Fibroblast of villous mesenchyme (primary cell): ENCODE results near the gene WRAP73. TPM values are rescaled to one million over a fixed set of nuclear protein-coding genes. Genes with fewer than 3 reads are reported as not detected.

ENCODE experiments used
- DNase-seq: peaks from one replicate; pipeline ENCODE4 v3.0.0-alpha.2; 2010; ENCODE audit warnings: low read depth
- H3K4me3 ChIP-seq: 2 replicates; pipeline ENCODE4 v1.5.1; 2011; ENCODE audit warnings: low read depth, mild to moderate bottlenecking, low read length
- CTCF ChIP-seq: IDR thresholded peaks from 2 replicates; pipeline ENCODE4 v1.5.1; 2012; ENCODE audit warnings: low read depth, mild to moderate bottlenecking, low read length; ENCODE audit not compliant: insufficient read depth
- total RNA-seq: library from RNA; depleted of rRNA; stranded (reverse); fragments of >200 nt; gene quantifications from 2 replicates; pipeline ENCODE4 v1.2.3, GENCODE V29; 2012

Gene WRAP73
- total RNA-seq, 1 donor = 12.5 TPM

GRCh38 chr1:3678361-3679097, 28.6 kb upstream of the WRAP73 start:
- no peak for TF ChIP-seq CTCF
- no peak overlapping the region for H3K4me3 ChIP-seq
- no peak for DNase-seq

- H3K4me3 ChIP-seq = no peak overlapping the region
- no peak for DNase-seq
- no peak for TF ChIP-seq CTCF
These were observed 27.6 kb upstream of the WRAP73 start for GRCh38 chr1:3677484-3677883.

- DNase-seq = no peak
- no peak overlapping the region for H3K4me3 ChIP-seq
- no peak for TF ChIP-seq CTCF
These were observed 26.9 kb upstream of the WRAP73 start for GRCh38 chr1:3676581-3677470.

GRCh38 chr1:3675436-3675835, 25.5 kb upstream of the WRAP73 start:
- no peak for TF ChIP-seq CTCF
- no peak overlapping the region for H3K4me3 ChIP-seq
- no peak for DNase-seq

GRCh38 chr1:3674100-3675094, 24.5 kb upstream of the WRAP73 start:
- no peak for DNase-seq
- no peak overlapping the region for H3K4me3 ChIP-seq
- TF ChIP-seq CTCF = no peak

GRCh38 chr1:3673381-3674099, 23.6 kb upstream of the WRAP73 start:
- no peak for DNase-seq
- TF ChIP-seq CTCF = no peak
- H3K4me3 ChIP-seq = no peak overlapping the region
